Measurements from ENCODE around the gene RACGAP1.

The RACGAP1 gene

GRCh38 chr12:50043308-50043707, 18.0 kb upstream of the RACGAP1 start:
- Histone ChIP-seq H3K36me3 (replicated peaks in 1 of 2; ENCODE audit: control insufficient read depth in 2 of 2, insufficient read depth in 2 of 2, low read length in 2 of 2) (no peaks in the 10 kb centered on the region), H3K27me3 (ENCODE audit: control insufficient read depth in 3 of 3, insufficient read depth in 3 of 3, low read depth in 1 of 3, low read length in 3 of 3) (peaks cover 0 to 21% (median 0%) of the 10 kb centered on the region in 3 experiments), H3K4me1 (ENCODE audit: control insufficient read depth in 2 of 2, insufficient read depth in 1 of 2, low read depth in 1 of 2, low read length in 2 of 2) (peaks cover 0 to 3% of the 10 kb centered on the region in 2 donors), H3K23ac (ENCODE audit: low read depth, low read length, poor library complexity) (no peak overlapping the region), H3K4me3 (ENCODE audit: low read length in 2 of 2) (no peak overlapping the region), H2BK12ac (ENCODE audit: low read length) (no peak overlapping the region), H4K8ac (ENCODE audit: low read depth, low read length) (no peak overlapping the region), H3K9ac (ENCODE audit: low read depth, low read length, poor library complexity) (no peak overlapping the region), H3K9me3 (replicated peaks in 1 of 2; ENCODE audit: control insufficient read depth in 2 of 2, insufficient read depth in 1 of 2, low read depth in 1 of 2, low read length in 2 of 2) (no peaks in the 10 kb centered on the region), H2BK5ac (ENCODE audit: low read length) (no peak overlapping the region), H2BK15ac (ENCODE audit: low read length) (no peak overlapping the region), H2BK120ac (ENCODE audit: low read depth, low read length) (no peak overlapping the region), H3K79me1 (ENCODE audit: low read depth, low read length) (no peaks in the 10 kb centered on the region), H4K91ac (ENCODE audit: low read depth, low read length, poor library complexity) (no peak overlapping the region), H2AK5ac (ENCODE audit: low read depth, low read length) (no peak overlapping the region), H3K4me2 (ENCODE audit: insufficient read depth, low read length, poor library complexity, severe bottlenecking) (no peak overlapping the region), H3K14ac (ENCODE audit: low read length) (no peak overlapping the region), H3K4ac (ENCODE audit: low read length) (no peak overlapping the region), H2AFZ (ENCODE audit: low read length) (peak overlapping the region; percentile 9), H3K27ac (replicated peaks; ENCODE audit: low read length) (no peak overlapping the region), H3K18ac (ENCODE audit: low read length) (no peak overlapping the region)
- WGBS, 2 donors (ENCODE audit: extremely low coverage in 2 of 2, insufficient read length in 2 of 2, insufficient replicate concordance in 1 of 2): no CpG with 5 or more reads among the region's 2 CpGs
- no peak for DNase-seq (ENCODE audit: low spot score)

GRCh38 chr12:50042693-50043092, 17.4 kb upstream of the RACGAP1 start:
- Histone ChIP-seq H3K18ac (ENCODE audit: low read length) (no peak overlapping the region), H2BK120ac (ENCODE audit: low read depth, low read length) (no peak overlapping the region), H2BK5ac (ENCODE audit: low read length) (no peak overlapping the region), H3K4me2 (ENCODE audit: insufficient read depth, low read length, poor library complexity, severe bottlenecking) (no peak overlapping the region), H4K91ac (ENCODE audit: low read depth, low read length, poor library complexity) (no peak overlapping the region), H3K36me3 (replicated peaks in 1 of 2; ENCODE audit: control insufficient read depth in 2 of 2, insufficient read depth in 2 of 2, low read length in 2 of 2) (no peaks in the 10 kb centered on the region), H2AFZ (ENCODE audit: low read length) (no peak overlapping the region), H3K27ac (replicated peaks; ENCODE audit: low read length) (no peak overlapping the region), H4K8ac (ENCODE audit: low read depth, low read length) (no peak overlapping the region), H3K4me3 (ENCODE audit: low read length in 2 of 2) (no peak overlapping the region), H3K79me1 (ENCODE audit: low read depth, low read length) (no peaks in the 10 kb centered on the region), H3K23ac (ENCODE audit: low read depth, low read length, poor library complexity) (no peak overlapping the region), H3K4me1 (ENCODE audit: control insufficient read depth in 2 of 2, insufficient read depth in 1 of 2, low read depth in 1 of 2, low read length in 2 of 2) (peaks cover 0 to 3% of the 10 kb centered on the region in 2 donors), H2AK5ac (ENCODE audit: low read depth, low read length) (no peak overlapping the region), H3K4ac (ENCODE audit: low read length) (no peak overlapping the region), H3K9ac (ENCODE audit: low read depth, low read length, poor library complexity) (no peak overlapping the region), H3K27me3 (ENCODE audit: control insufficient read depth in 3 of 3, insufficient read depth in 3 of 3, low read depth in 1 of 3, low read length in 3 of 3) (peaks cover 0 to 17% (median 0%) of the 10 kb centered on the region in 3 experiments), H3K9me3 (replicated peaks in 1 of 2; ENCODE audit: control insufficient read depth in 2 of 2, insufficient read depth in 1 of 2, low read depth in 1 of 2, low read length in 2 of 2) (no peaks in the 10 kb centered on the region), H2BK12ac (ENCODE audit: low read length) (no peak overlapping the region), H2BK15ac (ENCODE audit: low read length) (no peak overlapping the region), H3K14ac (ENCODE audit: low read length) (no peak overlapping the region)
- WGBS, 2 donors (ENCODE audit: extremely low coverage in 2 of 2, insufficient read length in 2 of 2, insufficient replicate concordance in 1 of 2): no CpG with 5 or more reads among the region's 6 CpGs
- DNase-seq (ENCODE audit: low spot score): no peak

- WGBS, 2 donors (ENCODE audit: extremely low coverage in 2 of 2, insufficient read length in 2 of 2, insufficient replicate concordance in 1 of 2): no CpG with 5 or more reads among the region's 5 CpGs
- Histone ChIP-seq H3K36me3 (replicated peaks in 1 of 2; ENCODE audit: control insufficient read depth in 2 of 2, insufficient read depth in 2 of 2, low read length in 2 of 2) (no peaks in the 10 kb centered on the region), H3K23ac (ENCODE audit: low read depth, low read length, poor library complexity) (no peak overlapping the region), H2BK5ac (ENCODE audit: low read length) (no peak overlapping the region), H3K4me1 (ENCODE audit: control insufficient read depth in 2 of 2, insufficient read depth in 1 of 2, low read depth in 1 of 2, low read length in 2 of 2) (peaks cover 0 to 3% of the 10 kb centered on the region in 2 donors), H3K4me2 (ENCODE audit: insufficient read depth, low read length, poor library complexity, severe bottlenecking) (no peak overlapping the region), H3K4ac (ENCODE audit: low read length) (no peak overlapping the region), H2AFZ (ENCODE audit: low read length) (peak overlapping the region; percentile 60), H2BK15ac (ENCODE audit: low read length) (no peak overlapping the region), H3K18ac (ENCODE audit: low read length) (no peak overlapping the region), H4K8ac (ENCODE audit: low read depth, low read length) (no peak overlapping the region), H3K9me3 (replicated peaks in 1 of 2; ENCODE audit: control insufficient read depth in 2 of 2, insufficient read depth in 1 of 2, low read depth in 1 of 2, low read length in 2 of 2) (no peaks in the 10 kb centered on the region), H3K27ac (replicated peaks; ENCODE audit: low read length) (no peak overlapping the region), H2BK120ac (ENCODE audit: low read depth, low read length) (no peak overlapping the region), H3K14ac (ENCODE audit: low read length) (no peak overlapping the region), H3K9ac (ENCODE audit: low read depth, low read length, poor library complexity) (no peak overlapping the region), H3K79me1 (ENCODE audit: low read depth, low read length) (no peaks in the 10 kb centered on the region), H3K4me3 (ENCODE audit: low read length in 2 of 2) (no peak overlapping the region), H4K91ac (ENCODE audit: low read depth, low read length, poor library complexity) (no peak overlapping the region), H2BK12ac (ENCODE audit: low read length) (no peak overlapping the region), H2AK5ac (ENCODE audit: low read depth, low read length) (no peak overlapping the region), H3K27me3 (ENCODE audit: control insufficient read depth in 3 of 3, insufficient read depth in 3 of 3, low read depth in 1 of 3, low read length in 3 of 3) (peaks cover 0 to 12% (median 0%) of the 10 kb centered on the region in 3 experiments)
- DNase-seq (ENCODE audit: low spot score): no peak
These were observed 16.7 kb upstream of the RACGAP1 start for GRCh38 chr12:50041962-50042361.

- H3K4me1 ChIP-seq (ENCODE audit: control insufficient read depth in 2 of 2, insufficient read depth in 1 of 2, low read depth in 1 of 2, low read length in 2 of 2): peaks cover 0 to 3% of the 10 kb centered on the region in 2 donors
These were observed 16.0 kb upstream of the RACGAP1 start for GRCh38 chr12:50041062-50041860.

More at GRCh38 chr12:50041062-50041860, 16.0 kb upstream of the RACGAP1 start:
- WGBS, 2 donors (ENCODE audit: extremely low coverage in 2 of 2, insufficient read length in 2 of 2, insufficient replicate concordance in 1 of 2): no CpG with 5 or more reads among the region's 15 CpGs
- Histone ChIP-seq H3K4me3 (ENCODE audit: low read length in 2 of 2) (no peak overlapping the region), H3K23ac (ENCODE audit: low read depth, low read length, poor library complexity) (peak overlapping the region; percentile 32), H3K27me3 (ENCODE audit: control insufficient read depth in 3 of 3, insufficient read depth in 3 of 3, low read depth in 1 of 3, low read length in 3 of 3) (peaks cover 0 to 12% (median 0%) of the 10 kb centered on the region in 3 experiments), H3K4me2 (ENCODE audit: insufficient read depth, low read length, poor library complexity, severe bottlenecking) (no peak overlapping the region), H3K27ac (replicated peaks; ENCODE audit: low read length) (no peak overlapping the region), H2BK15ac (ENCODE audit: low read length) (no peak overlapping the region), H4K8ac (ENCODE audit: low read depth, low read length) (no peak overlapping the region), H2BK12ac (ENCODE audit: low read length) (no peak overlapping the region), H2BK120ac (ENCODE audit: low read depth, low read length) (no peak overlapping the region), H3K9ac (ENCODE audit: low read depth, low read length, poor library complexity) (no peak overlapping the region), H3K4ac (ENCODE audit: low read length) (no peak overlapping the region), H3K79me1 (ENCODE audit: low read depth, low read length) (no peaks in the 10 kb centered on the region), H3K14ac (ENCODE audit: low read length) (peak overlapping the region; percentile 9), H2AFZ (ENCODE audit: low read length) (peak overlapping the region; percentile 60), H3K9me3 (replicated peaks in 1 of 2; ENCODE audit: control insufficient read depth in 2 of 2, insufficient read depth in 1 of 2, low read depth in 1 of 2, low read length in 2 of 2) (no peaks in the 10 kb centered on the region), H2BK5ac (ENCODE audit: low read length) (peak overlapping the region; percentile 49), H2AK5ac (ENCODE audit: low read depth, low read length) (peak overlapping the region; percentile 82), H3K36me3 (replicated peaks in 1 of 2; ENCODE audit: control insufficient read depth in 2 of 2, insufficient read depth in 2 of 2, low read length in 2 of 2) (no peaks in the 10 kb centered on the region), H4K91ac (ENCODE audit: low read depth, low read length, poor library complexity) (no peak overlapping the region), H3K18ac (ENCODE audit: low read length) (peak overlapping the region; percentile 15)
- DNase-seq (ENCODE audit: low spot score): no peak
